ENCODE results near the gene ZBTB7C.

The ZBTB7C gene

GRCh38 chr18:48342125-48342524, 67.1 kb downstream of the ZBTB7C start:
- no peak for TF ChIP-seq CTCF (IDR thresholded peaks at IDR 0.05)

GRCh38 chr18:48340560-48340959, 68.6 kb downstream of the ZBTB7C start:
- no peak for TF ChIP-seq CTCF (IDR thresholded peaks at IDR 0.05)

GRCh38 chr18:48339692-48340091, 69.5 kb downstream of the ZBTB7C start:
- no peak for TF ChIP-seq CTCF (IDR thresholded peaks at IDR 0.05)

- TF ChIP-seq CTCF (IDR thresholded peaks at IDR 0.05), result no peak
Measured at GRCh38 chr18:48338915-48339314, 70.3 kb downstream of the ZBTB7C start.

GRCh38 chr18:48337053-48337452, 72.1 kb downstream of the ZBTB7C start:
- TF ChIP-seq CTCF (IDR thresholded peaks at IDR 0.05), result no peak

- no peak for TF ChIP-seq CTCF (IDR thresholded peaks at IDR 0.05)
Measured at GRCh38 chr18:48336332-48336731, 72.9 kb downstream of the ZBTB7C start.

GRCh38 chr18:48335829-48336228, 73.4 kb downstream of the ZBTB7C start:
- no peak for TF ChIP-seq CTCF (IDR thresholded peaks at IDR 0.05)

- no peak for TF ChIP-seq CTCF (IDR thresholded peaks at IDR 0.05)
Measured at GRCh38 chr18:48334845-48335244, 74.3 kb downstream of the ZBTB7C start.

Measured in LNCAP (cell line).